Activated CD4-positive, alpha-beta T cell treated with anti-CD3 and anti-CD28 coated beads for 36 hours (primary cell): ENCODE results near the gene ZNF679. TPM values are rescaled to one million over a fixed set of nuclear protein-coding genes. Genes with fewer than 3 reads are reported as not detected.
"Not testable (repeated sequence)": the region's sequence is repeated elsewhere in the genome, so short reads cannot be mapped to it uniquely, and the experiment has no call there.

Experiments
- ATAC-seq: fragments of 200-7000 bp; cut with Tn5 transposase; one replicate; pipeline ENCODE4 v1.10.0; 2021; ENCODE audit warnings: mild to moderate bottlenecking, moderate library complexity
- CTCF ChIA-PET: fragments of 350-600 bp; sonication (Branson Sonifier 250); formaldehyde crosslinking; loops from one replicate; lab custom pipeline; 2021; ENCODE audit warnings: antibody characterized with exemption; lab: Charles Lee
- POLR2A ChIA-PET: fragments of 350-600 bp; sonication (Branson Sonifier 250); formaldehyde crosslinking; loops from one replicate; lab custom pipeline; 2021; ENCODE audit warnings: antibody characterized with exemption, inconsistent platforms; lab: Charles Lee
- DNase-seq: peaks from one replicate; pipeline ENCODE4 v3.0.0-alpha.2; 2020
- H3K27ac Mint-ChIP-seq: one replicate; pipeline ENCODE4 v1.8.0; 2021; ENCODE audit warnings: mixed read lengths
- H3K27me3 Mint-ChIP-seq: one replicate; pipeline ENCODE4 v1.8.0; 2021; ENCODE audit warnings: mixed read lengths
- H3K36me3 Mint-ChIP-seq: one replicate; pipeline ENCODE4 v1.8.0; 2021; ENCODE audit warnings: low read depth, mixed read lengths
- H3K4me1 Mint-ChIP-seq: one replicate; pipeline ENCODE4 v1.8.0; 2021; ENCODE audit warnings: mixed read lengths
- H3K4me3 Mint-ChIP-seq: one replicate; pipeline ENCODE4 v1.8.0; 2021; ENCODE audit warnings: mild to moderate bottlenecking, moderate library complexity, mixed read lengths
- H3K9me3 Mint-ChIP-seq: one replicate; pipeline ENCODE4 v1.8.0; 2021; ENCODE audit warnings: low read depth, mixed read lengths
- intact Hi-C, 2 experiments: fragments of 100-400 bp; cut with DNase I in 1 of 2; cut with micrococcal nuclease in 1 of 2; formaldehyde crosslinking; loops; one replicate each; pipeline versions ENCODE4 v1.14.2 to v1.15.1; 2022 to 2024; cut with DNase I, micrococcal nuclease
- total RNA-seq, 2 experiments: library from RNA; stranded (reverse); gene quantifications; one replicate each; pipeline ENCODE4 v1.2.3, GENCODE V29; 2021

ZNF679 gene
- total RNA-seq, 2 experiments from 2014 or later = not detected

DNA sequence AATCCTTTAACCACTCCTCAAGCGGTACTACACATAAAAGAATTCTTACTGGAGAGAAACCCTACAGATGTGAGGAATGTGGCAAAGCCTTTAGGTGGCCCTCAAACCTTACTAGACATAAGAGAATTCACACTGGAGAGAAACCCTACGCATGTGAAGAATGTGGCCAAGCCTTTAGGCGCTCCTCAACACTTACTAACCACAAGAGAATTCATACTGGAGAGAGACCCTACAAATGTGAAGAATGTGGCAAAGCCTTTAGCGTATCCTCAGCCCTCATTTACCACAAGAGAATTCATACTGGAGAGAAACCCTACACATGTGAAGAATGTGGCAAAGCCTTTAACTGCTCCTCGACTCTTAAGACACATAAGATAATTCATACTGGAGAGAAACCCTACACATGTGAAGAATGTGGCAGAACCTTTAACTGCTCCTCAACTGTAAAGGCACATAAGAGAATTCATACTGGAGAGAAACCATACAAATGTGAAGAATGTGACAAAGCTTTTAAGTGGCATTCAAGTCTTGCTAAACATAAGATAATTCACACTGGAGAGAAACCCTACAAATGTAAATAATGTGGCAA lies 8.5 kb upstream of the ZNF679 start:
- H3K4me1 Mint-ChIP-seq, H3K27ac Mint-ChIP-seq, H3K4me3 Mint-ChIP-seq, POLR2A ChIA-PET, H3K27me3 Mint-ChIP-seq, intact Hi-C loops, CTCF ChIA-PET, ATAC-seq, H3K36me3 Mint-ChIP-seq, DNase-seq: not testable (repeated sequence)
- H3K9me3 Mint-ChIP-seq = peaks cover 40% of the 10 kb centered on the region

DNA sequence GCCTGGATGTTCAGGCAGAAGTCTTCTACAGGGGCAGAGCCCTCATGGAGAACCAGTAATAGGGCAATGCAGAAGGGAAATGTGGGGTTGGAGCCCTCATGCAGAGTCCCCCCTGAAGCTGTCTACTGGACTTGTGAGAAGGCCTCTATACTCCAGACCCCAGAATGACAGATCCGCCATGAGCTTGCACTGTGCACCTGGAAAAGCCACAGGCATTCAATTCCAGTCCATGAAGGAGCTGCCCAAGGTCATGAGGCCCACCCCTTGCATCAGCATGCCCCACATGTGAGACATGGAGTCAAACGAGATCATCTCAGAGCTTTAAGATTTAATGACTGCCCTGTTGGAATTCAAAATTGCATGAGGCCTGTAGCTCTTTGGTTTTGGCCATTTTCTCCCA lies 4.9 kb upstream of the ZNF679 start:
- H3K36me3 Mint-ChIP-seq = peaks cover 4% of the 10 kb centered on the region
- ChIA-PET POLR2A (no interaction called here), CTCF (no interaction called here)
- H3K27me3 Mint-ChIP-seq = no peaks in the 10 kb centered on the region
- no peak overlapping the region for H3K4me3 Mint-ChIP-seq
- no peaks in the 10 kb centered on the region for H3K4me1 Mint-ChIP-seq
- intact Hi-C loops = no loop called here
- DNase-seq (no peak), ATAC-seq (no peak)
- no peak overlapping the region for H3K27ac Mint-ChIP-seq
- H3K9me3 Mint-ChIP-seq = peaks cover 41% of the 10 kb centered on the region

DNA sequence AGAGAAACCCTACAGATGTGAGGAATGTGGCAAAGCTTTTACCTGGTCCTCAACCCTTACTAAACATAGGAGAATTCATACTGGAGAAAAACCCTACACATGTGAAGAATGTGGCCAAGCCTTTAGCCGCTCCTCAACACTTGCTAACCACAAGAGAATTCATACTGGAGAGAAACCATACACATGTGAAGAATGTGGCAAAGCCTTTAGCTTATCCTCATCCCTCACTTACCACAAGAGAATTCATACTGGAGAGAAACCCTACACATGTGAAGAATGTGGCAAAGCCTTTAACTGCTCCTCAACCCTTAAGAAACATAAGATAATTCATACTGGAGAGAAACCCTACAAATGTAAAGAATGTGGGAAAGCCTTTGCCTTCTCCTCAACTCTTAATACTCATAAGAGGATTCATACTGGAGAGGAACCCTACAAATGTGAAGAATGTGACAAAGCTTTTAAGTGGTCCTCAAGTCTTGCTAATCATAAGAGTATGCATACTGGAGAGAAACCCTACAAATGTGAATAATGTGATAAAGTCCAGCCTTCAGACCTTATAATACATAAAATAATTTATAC lies 38.2 kb downstream of the ZNF679 start:
- Mint-ChIP-seq H3K27me3 (no peaks in the 10 kb centered on the region), H3K9me3 (peaks cover 30% of the 10 kb centered on the region), H3K36me3 (peaks cover 12% of the 10 kb centered on the region), H3K4me3 (no peak overlapping the region), H3K27ac (no peak overlapping the region), H3K4me1 (no peaks in the 10 kb centered on the region)
- ChIA-PET POLR2A (interaction anchor here (0.7 kb wide), 1 partner anchor 204 kb away, joined by 3 read pairs; no protein-coding TSS in a partner anchor), CTCF (no interaction called here)
- no peak for ATAC-seq
- intact Hi-C loops = no loop called here
- no peak for DNase-seq

- H3K9me3 Mint-ChIP-seq = peaks cover 9% of the 10 kb centered on the region
- no peak overlapping the region for H3K27ac Mint-ChIP-seq
- intact Hi-C loops = no loop called here
- no peak overlapping the region for H3K4me3 Mint-ChIP-seq
- H3K36me3 Mint-ChIP-seq = no peaks in the 10 kb centered on the region
- ATAC-seq = no peak
- CTCF ChIA-PET = no interaction called here
- POLR2A ChIA-PET = no interaction called here
- no peaks in the 10 kb centered on the region for H3K27me3 Mint-ChIP-seq
- DNase-seq = no peak
- H3K4me1 Mint-ChIP-seq = no peaks in the 10 kb centered on the region
Measured at GRCh38 chr7:64277630-64278029, 49.4 kb downstream of the ZNF679 start.

DNA sequence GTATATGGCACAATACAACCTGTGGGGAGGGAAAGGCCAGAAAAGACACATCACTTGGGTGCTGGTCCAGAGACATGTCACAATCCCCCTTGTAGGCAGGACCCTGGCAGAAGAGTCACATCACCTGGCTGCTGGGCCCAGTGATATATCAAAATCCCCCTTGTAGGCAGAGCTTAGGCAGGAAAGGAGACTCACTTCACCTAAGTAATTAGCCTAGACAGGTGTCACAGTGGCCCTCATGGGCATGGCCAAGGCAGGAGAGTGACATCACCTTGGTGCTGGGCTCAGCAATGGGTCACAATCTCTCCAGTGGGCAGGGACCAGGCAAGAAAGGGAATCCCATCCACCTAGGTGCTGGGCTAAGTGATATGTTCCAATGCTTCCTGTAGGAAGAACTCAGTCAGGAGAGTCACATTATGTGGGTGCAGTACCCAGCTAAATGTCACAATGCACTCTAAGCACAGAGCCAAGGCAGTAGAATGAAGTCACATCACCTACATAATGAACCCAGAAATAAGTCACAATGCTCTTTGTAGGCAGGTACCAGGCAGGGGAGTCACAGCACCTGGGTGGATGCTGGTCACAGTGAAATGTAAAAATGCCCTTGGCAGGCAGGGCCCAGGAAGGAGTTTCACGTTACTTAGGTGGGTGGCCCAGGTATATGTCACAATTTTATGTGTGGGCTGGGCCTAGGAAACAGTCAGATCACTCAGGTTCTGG lies 66.6 kb downstream of the ZNF679 start:
- ChIA-PET POLR2A (no interaction called here), CTCF (no interaction called here)
- ATAC-seq = no peak
- H3K9me3 Mint-ChIP-seq = no peaks in the 10 kb centered on the region
- no peaks in the 10 kb centered on the region for H3K36me3 Mint-ChIP-seq
- no peaks in the 10 kb centered on the region for H3K4me1 Mint-ChIP-seq
- no peak overlapping the region for H3K27ac Mint-ChIP-seq
- no peaks in the 10 kb centered on the region for H3K27me3 Mint-ChIP-seq
- DNase-seq = no peak
- H3K4me3 Mint-ChIP-seq = no peak overlapping the region
- intact Hi-C loops = no loop called here

- CTCF ChIA-PET, POLR2A ChIA-PET: not testable (repeated sequence)
Measured at GRCh38 chr7:64297418-64297817, 69.1 kb downstream of the ZNF679 start.

DNA sequence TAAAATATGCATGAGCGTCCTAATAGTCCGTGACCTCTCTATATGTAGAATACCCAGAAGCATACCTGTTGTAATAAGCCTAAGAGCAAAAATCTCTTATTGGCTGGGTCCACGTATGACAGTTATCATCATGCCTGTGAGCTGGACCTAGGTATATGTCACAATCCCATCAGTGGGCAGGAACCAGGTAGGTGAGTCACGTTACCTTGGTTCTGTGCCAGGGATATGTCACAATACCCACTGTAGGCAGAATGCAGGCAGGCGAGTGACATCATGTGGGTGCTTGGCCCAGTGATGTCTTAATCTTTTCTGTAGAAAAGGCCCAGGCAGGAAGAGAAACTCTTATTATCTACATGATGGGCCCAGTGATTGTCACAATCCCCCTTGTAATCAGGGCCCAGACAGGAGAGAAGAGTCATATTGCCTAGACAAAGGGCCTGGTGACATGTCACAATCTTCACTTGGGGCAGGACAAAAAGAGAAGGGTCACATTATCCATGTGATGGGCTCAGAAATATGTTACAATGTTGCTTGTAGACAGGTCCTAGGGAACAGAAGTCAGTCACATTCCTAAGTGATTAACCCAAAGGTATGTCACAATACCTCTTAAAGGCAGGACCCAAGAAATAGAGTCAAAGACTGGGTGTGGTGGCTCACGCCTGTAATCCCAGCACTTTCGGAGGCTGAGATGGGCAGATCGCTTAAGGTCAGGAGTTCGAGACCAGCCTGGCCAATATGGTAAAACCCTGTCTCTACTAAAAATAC lies 72.5 kb downstream of the ZNF679 start:
- POLR2A ChIA-PET = no interaction called here
- Mint-ChIP-seq H3K27ac (no peak overlapping the region), H3K36me3 (peaks cover 1% of the 10 kb centered on the region), H3K4me3 (no peak overlapping the region), H3K27me3 (no peaks in the 10 kb centered on the region), H3K9me3 (peaks cover 5% of the 10 kb centered on the region), H3K4me1 (peaks cover 9% of the 10 kb centered on the region)
- DNase-seq (peak; percentile 27), ATAC-seq (no peak)
- CTCF ChIA-PET = no interaction called here
- intact Hi-C loops = no loop called here

More at GRCh38 chr7:64297418-64297817, 69.1 kb downstream of the ZNF679 start:
- H3K9me3 Mint-ChIP-seq, H3K27ac Mint-ChIP-seq, H3K27me3 Mint-ChIP-seq, H3K36me3 Mint-ChIP-seq, H3K4me1 Mint-ChIP-seq, H3K4me3 Mint-ChIP-seq, DNase-seq, intact Hi-C loops: not testable (repeated sequence)
- peak; percentile 53 for ATAC-seq

DNA sequence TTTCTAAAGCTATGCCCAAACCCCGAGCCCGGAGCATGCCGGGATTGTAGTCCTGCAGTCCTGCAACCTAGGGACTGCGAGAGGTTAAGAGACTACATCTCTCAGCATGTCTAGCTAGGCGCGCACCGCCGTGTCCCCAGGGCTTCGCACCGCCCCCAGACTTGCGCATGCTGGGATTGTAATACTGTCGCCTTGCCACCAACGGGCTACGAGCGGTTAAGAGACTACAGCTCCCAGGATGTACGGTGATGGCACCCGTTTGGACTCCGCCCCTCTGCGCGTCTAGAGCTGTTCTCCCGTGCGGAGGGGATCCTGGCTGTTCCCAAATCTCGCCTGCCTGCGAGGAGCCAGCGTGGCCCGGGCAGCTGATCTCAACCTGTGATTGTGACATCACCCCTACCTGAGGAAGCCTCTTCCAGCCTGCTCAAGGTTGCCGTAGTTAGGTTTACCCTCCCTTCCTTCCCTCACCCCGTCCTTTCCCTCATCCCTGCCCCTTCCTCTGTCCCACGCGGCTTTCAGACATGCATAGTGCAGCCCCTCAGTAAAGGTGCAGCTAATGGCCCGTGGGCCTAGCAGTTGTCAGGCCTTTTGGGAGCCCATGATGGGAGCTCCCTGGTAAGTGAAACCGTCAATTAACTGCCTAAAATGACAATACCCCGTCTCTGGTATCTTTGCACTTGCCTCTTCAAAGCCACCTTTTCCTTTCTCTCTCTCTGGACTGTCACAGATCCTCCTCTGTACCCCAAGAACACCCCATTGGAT lies 79.2 kb downstream of the ZNF679 start:
- H3K4me1 Mint-ChIP-seq = peaks cover 25% of the 10 kb centered on the region
- ATAC-seq = peak; percentile 97
- peaks cover 11% of the 10 kb centered on the region for H3K36me3 Mint-ChIP-seq
- H3K27me3 Mint-ChIP-seq = no peaks in the 10 kb centered on the region
- intact Hi-C loops = loop anchor here (1.0 to 5.0 kb wide), 5 partner anchors 255 to 487 kb away; partner anchors contain the start of genes ZNF107 (in 1 of the 2), ZNF138 (in 1 of the 2) and ZNF680 (in 1 of the 2)
- ChIA-PET CTCF (interaction anchor here (0.6 to 1.2 kb wide), 3 partner anchors 9 to 317 kb away, joined by 3 to 4 read pairs (median 3); no protein-coding TSS in a partner anchor), POLR2A (interaction anchor here (0.5 to 1.2 kb wide), 4 partner anchors 8 to 1069 kb away, joined by 3 to 6 read pairs (median 4); partner anchors contain the start of gene ZNF680)
- peak overlapping the region; percentile 91 for H3K27ac Mint-ChIP-seq
- DNase-seq = peak; percentile 95
- H3K4me3 Mint-ChIP-seq = peak overlapping the region; percentile 84
- H3K9me3 Mint-ChIP-seq = peaks cover 2% of the 10 kb centered on the region

DNA sequence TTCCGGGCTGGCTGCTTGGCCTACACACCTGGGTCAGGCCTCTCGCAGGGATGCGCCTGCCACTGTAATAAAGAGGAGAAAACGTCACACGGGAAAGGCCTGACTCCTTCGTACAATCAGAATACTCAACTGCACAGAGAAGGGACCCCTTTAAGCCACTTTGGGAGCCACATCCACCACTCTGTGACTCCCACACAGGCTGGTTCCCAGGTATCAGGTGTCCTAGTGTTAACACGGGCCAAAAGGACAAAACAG lies 79.7 kb downstream of the ZNF679 start:
- Mint-ChIP-seq H3K36me3 (peaks cover 11% of the 10 kb centered on the region), H3K9me3 (peaks cover 2% of the 10 kb centered on the region), H3K4me3 (peak overlapping the region; percentile 84), H3K27me3 (no peaks in the 10 kb centered on the region), H3K4me1 (peaks cover 29% of the 10 kb centered on the region), H3K27ac (peak overlapping the region; percentile 91)
- ChIA-PET POLR2A (interaction anchor here (1.1 to 1.2 kb wide), 2 partner anchors 7 to 255 kb away, joined by 3 to 6 read pairs; partner anchors contain the start of gene ZNF680), CTCF (interaction anchor here (1.2 kb wide), 1 partner anchor 8 kb away, joined by 4 read pairs; no protein-coding TSS in a partner anchor)
- intact Hi-C loops = loop anchor here (2.0 to 5.0 kb wide), 2 partner anchors 359 to 487 kb away; partner anchors contain the start of genes ZNF107 (in 1 of the 2) and ZNF138 (in 1 of the 2)
- ATAC-seq (no peak), DNase-seq (no peak)

- DNase-seq = no peak
- Mint-ChIP-seq H3K27ac (no peak overlapping the region), H3K36me3 (peaks cover 21% of the 10 kb centered on the region), H3K27me3 (no peaks in the 10 kb centered on the region), H3K9me3 (no peaks in the 10 kb centered on the region), H3K4me3 (no peak overlapping the region), H3K4me1 (peaks cover 37% of the 10 kb centered on the region)
- CTCF ChIA-PET = interaction anchor here (0.6 kb wide), 1 partner anchor 258 kb away, joined by 3 read pairs; no protein-coding TSS in a partner anchor
- no peak for ATAC-seq
- POLR2A ChIA-PET = no interaction called here
- intact Hi-C loops = loop anchor here in 1 of 2 experiments (5.0 kb wide), 1 partner anchor 1062 kb away; the partner anchor contains the start of gene ZNF92
Measured at GRCh38 chr7:64310426-64310825, 82.2 kb downstream of the ZNF679 start.
